Measurements from ENCODE around the gene ANO10.

GRCh38 chr3:43649365-43649968, 27.7 kb upstream of the ANO10 start:
- no peak for TF ChIP-seq EZH2 (IDR thresholded peaks at IDR 0.05; ENCODE audit: borderline replicate concordance, low read depth, low read length, severe bottlenecking)
- no peak for TF ChIP-seq CTCF (IDR thresholded peaks at IDR 0.05; ENCODE audit: borderline replicate concordance, extremely low read depth, low read length, poor library complexity, severe bottlenecking)

All from DND-41 (cell line).